HUDEP-2 (cell line): ENCODE measurements around the gene FAM240A.
A peak's percentile ranks its signal among the peaks of the same experiment; 100 is the strongest.

Experiments used
- DNase-seq, 76 experiments: peaks; one replicate each; lab custom pipeline; 2025; ENCODE audit not compliant: unreplicated experiment in 76 of 76; lab: John Stamatoyannopoulos, UW

Gene FAM240A

DNA sequence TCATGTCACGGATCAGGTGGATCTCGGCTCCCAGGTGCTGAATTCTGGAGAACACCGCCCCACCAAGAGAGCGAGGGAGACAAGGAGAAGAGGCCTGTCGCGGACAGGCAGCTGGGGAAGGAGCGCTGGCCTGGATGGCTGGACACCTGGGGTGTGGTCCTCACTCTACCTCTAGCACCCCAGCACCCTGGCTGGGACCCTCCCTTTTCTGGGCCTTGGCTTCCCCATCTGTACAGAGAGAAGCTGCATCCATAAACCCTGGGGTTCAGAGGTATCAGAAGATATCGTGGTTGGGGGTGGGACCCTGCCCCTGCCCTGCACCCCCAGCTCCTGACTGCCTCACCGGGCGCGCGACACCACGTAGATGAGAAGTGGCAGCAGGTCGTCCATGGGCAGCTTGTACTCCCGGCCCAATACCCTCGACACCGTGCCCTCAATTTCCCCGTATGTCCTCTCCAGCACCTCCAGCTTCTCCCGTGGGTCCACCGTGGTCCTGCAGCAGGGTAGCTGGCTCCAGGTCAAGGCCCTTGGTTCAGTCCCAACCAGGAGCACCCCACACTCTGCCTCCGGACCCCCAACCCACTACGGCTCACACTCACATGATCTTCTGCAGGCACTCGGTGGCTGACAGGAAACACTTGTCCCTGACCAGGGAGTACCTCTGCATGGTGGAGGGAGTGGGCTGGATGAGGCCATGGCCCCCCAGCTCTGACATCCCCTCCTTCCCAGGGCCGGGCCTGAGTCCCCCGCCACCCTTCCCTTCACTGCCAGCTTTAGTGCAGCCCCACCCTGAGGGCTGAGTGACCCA, 59.4 kb downstream of the FAM240A start:
- DNase-seq, result no peak

DNA sequence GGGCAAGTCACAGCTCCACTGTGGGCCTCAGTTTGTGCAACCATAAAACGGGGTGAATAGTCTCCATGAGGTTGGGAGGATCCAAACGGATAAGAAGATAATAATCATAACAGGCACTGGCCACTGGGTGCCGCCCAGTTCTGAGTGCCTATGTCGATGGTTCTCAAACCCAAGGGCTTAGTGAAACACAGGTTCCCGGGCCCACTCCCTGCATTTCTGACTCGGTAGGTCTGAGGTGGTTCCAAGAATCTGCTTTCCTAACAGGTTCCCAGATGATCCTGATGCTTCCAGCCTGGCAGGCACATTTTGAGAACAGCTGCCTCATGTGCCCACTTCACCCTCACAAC, 60.0 kb downstream of the FAM240A start:
- peak in 1 of 76 experiments; percentile 0 for DNase-seq

DNA sequence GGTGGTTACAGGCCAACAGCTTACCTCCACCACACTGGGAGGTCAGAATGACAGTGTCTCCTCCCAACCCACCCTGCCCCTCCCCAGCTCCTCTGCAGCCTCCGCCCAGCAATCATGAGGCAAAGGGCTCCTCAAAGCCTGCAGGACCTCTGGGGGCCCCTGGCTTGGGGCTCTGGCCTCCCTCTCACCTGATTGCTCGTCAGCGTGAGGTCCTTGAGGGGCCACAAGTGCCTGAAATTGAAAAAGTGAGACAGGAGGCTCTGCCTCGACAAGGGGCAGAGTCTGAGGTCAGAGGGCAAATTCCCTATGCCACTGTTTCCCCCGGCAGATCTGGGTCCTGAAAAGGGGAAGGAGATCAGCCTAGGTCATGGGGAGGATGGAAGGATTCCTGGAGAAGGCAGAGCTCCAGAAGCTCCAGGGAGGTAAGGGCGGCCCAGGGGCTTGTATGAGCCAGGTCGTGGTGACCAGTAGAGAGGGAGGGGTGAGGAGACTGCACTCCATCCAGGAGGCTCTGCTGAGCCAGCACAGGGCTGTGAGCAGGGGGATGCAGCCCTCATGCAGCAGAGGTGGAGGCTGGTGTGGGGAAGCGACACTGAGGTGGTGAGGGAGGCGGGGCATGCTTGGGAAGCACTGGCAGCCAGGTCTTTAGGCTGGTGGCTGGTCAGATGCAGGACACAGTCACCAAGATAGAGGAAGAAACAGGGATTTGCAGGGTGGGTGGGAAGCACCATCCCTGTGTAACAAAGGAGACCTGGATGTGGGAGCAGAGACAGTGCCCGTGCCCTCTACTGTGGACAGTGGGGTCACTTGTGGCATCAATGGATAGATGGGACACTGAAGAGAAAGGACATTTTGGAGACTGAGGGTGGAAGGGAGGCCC, 61.1 kb downstream of the FAM240A start:
- no peak for DNase-seq

DNA sequence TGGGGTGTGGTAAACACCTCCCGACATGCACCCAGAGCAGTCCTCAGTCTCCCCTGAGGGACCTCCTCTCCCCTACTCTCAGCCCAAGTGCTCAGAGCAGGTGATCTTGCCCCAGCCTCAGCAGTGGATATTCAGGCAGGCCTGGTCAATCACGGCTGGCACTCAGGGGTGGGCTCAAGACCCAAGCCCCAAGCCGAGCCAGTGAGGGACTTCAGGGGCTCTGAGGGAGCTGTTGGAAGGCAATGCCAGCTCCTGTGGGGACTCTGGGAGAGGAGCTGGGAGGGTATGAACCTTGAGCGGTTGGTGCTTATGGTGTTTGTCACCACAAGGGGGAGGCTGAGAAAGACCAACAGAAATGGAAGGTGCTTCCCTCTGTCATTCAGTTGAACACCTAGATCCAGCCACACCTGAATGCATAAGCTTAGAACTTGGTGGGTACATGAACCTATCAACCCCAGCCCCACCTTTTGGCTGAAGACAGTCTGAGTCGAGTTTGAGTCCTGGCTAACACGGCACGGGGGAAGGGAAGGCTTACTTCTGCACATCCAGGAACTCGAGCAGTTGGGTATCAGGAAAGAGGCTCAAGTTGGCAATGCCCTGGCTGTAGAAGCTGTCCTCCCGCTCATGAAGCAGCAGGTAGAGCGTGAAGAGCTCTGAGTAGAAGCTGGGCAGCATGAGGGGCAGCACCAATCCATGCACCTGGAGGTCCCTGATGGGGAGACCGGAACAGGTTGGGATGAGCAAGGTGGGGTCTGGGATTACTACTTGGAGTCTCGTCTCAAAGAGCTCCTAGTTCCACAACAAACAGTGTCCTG, 61.9 kb downstream of the FAM240A start:
- DNase-seq, result peak in 1 of 76 experiments; percentile 18

DNA sequence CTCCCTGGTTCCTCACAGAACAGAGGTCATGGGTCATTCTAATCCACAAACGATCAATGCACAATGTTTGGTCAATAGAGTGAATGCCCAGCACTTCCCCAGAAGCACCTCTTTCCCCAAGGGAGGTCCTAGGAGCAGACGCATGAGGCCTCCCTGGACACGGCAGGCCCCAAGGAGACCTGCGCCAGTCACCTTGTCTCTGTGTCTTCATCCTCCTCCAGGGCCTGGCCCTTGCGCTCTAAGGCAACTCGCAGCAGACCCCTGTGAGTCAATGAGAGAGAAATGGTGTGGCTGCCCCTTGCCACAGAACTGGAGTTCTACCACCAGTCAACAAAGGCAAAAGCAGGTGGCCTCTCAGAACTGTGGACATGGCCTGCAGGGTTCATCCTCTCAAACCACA, 63.1 kb downstream of the FAM240A start:
- no peak for DNase-seq
